ENCODE data around the gene TEAD2.
"Not testable (repeated sequence)": the region's sequence is repeated elsewhere in the genome, so short reads cannot be mapped to it uniquely, and the experiment has no call there.

The TEAD2 gene

DNA sequence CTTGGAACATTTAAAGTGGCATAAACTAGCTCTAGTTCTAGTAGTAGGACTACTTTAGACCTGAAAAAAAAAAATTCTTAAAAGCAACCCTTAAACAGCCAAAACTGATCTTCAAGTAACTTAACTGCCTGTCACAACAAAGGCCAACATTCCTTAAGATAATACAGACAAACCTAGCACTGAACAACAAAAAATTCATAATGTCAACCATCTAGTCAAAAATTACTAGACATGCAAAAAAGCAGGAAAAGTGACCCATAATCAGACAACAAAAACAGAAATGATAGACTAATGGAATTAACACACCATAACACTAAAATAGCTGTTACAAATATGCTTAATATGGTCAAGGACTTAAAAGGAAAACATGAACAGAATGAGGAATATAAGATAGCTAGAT is 43.9 kb downstream of the TEAD2 start:
- TF ChIP-seq, protein P1, sequence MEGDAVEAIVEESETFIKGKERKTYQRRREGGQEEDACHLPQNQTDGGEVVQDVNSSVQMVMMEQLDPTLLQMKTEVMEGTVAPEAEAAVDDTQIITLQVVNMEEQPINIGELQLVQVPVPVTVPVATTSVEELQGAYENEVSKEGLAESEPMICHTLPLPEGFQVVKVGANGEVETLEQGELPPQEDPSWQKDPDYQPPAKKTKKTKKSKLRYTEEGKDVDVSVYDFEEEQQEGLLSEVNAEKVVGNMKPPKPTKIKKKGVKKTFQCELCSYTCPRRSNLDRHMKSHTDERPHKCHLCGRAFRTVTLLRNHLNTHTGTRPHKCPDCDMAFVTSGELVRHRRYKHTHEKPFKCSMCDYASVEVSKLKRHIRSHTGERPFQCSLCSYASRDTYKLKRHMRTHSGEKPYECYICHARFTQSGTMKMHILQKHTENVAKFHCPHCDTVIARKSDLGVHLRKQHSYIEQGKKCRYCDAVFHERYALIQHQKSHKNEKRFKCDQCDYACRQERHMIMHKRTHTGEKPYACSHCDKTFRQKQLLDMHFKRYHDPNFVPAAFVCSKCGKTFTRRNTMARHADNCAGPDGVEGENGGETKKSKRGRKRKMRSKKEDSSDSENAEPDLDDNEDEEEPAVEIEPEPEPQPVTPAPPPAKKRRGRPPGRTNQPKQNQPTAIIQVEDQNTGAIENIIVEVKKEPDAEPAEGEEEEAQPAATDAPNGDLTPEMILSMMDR (IDR thresholded peaks at IDR 0.05; ENCODE audit: low read depth, low read length) = no peak
- DNase-seq = no peak
- Histone ChIP-seq H3K9me3 (no peaks in the 10 kb centered on the region), H3K27me3 (no peaks in the 10 kb centered on the region), H3K36me3 (no peaks in the 10 kb centered on the region), H3K4me3 (ENCODE audit: low read depth, low read length) (no peak overlapping the region), H3K4me1 (no peaks in the 10 kb centered on the region)

DNA sequence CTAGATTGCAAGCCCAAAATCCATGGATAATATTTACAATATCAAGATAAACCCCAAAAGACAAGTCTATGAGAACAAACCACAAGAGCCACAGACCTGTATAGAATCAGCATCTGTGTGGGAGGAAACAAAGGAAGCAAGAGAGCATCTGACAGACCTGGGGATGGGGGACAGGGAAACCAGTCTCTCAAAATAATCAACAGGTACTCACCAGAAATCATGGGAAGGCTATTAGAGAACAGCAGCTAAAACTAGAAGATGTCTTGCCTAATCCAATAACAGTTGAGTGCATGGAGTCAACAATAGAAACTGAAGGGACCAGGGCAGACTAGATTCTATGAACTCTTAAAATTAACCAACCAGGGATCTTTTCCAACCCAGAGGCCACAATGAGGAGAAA is 45.9 kb downstream of the TEAD2 start:
- Histone ChIP-seq H3K4me1 (no peaks in the 10 kb centered on the region), H3K9me3 (no peaks in the 10 kb centered on the region), H3K4me3 (ENCODE audit: low read depth, low read length) (no peak overlapping the region), H3K27me3 (peaks cover 4% of the 10 kb centered on the region; the same call in 1 of the 2 replicates), H3K36me3 (no peaks in the 10 kb centered on the region)
- TF ChIP-seq, protein P1 (IDR thresholded peaks at IDR 0.05; ENCODE audit: low read depth, low read length) = no peak
- no peak for DNase-seq

DNA sequence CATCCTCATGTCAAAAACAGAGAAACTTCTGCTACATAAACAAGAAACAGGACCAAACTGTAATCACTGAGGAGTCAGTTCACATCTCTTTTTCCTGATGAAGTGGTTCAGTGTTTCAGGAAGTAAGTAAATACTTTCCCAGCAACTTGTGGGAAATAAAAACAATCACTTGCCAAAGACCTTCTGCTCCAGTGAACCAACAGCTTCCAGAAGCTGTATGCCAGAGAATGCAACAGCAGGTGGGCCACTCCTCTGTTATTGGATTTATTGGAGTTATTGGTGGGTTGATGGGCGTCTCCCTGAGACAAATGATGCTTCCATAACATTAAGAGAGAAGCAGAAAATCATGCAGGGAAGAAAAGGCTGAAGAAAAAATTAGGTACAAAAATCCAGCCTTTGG is 47.1 kb downstream of the TEAD2 start:
- no peak overlapping the region for H3K4me3 ChIP-seq (ENCODE audit: low read depth, low read length)
- no peak for DNase-seq
- no peaks in the 10 kb centered on the region for H3K9me3 ChIP-seq
- H3K36me3 ChIP-seq = no peaks in the 10 kb centered on the region
- no peaks in the 10 kb centered on the region for H3K4me1 ChIP-seq
- TF ChIP-seq, protein P1 (IDR thresholded peaks at IDR 0.05; ENCODE audit: low read depth, low read length) = no peak
- H3K27me3 ChIP-seq = peaks cover 4% of the 10 kb centered on the region; the same call in 1 of the 2 replicates

DNA sequence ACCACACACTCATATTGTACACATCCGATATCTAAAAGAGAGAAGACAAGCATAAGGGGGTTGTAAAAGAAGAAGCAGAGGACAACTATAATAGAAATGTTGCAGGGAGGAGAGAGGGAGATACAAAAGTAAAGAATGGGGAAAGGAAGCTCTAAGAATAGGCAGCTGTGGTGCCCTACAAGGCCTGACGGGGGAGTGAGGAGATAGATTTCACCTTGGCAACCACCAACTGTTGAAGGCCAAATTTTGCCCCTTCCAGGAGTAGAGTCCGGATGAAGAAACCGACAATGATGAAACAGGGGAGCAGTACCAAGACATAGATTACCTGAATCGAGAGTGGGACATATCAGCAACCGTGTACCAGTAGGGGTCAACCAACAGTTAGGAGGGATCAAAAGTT is 53.1 kb downstream of the TEAD2 start:
- H3K9me3 ChIP-seq = no peaks in the 10 kb centered on the region
- no peak overlapping the region for H3K4me3 ChIP-seq (ENCODE audit: low read depth, low read length)
- no peaks in the 10 kb centered on the region for H3K4me1 ChIP-seq
- TF ChIP-seq, protein P1 (IDR thresholded peaks at IDR 0.05; ENCODE audit: low read depth, low read length) = no peak
- DNase-seq = no peak
- H3K36me3 ChIP-seq = no peaks in the 10 kb centered on the region
- peaks cover 7% of the 10 kb centered on the region; the same call in 1 of the 2 replicates for H3K27me3 ChIP-seq

DNA sequence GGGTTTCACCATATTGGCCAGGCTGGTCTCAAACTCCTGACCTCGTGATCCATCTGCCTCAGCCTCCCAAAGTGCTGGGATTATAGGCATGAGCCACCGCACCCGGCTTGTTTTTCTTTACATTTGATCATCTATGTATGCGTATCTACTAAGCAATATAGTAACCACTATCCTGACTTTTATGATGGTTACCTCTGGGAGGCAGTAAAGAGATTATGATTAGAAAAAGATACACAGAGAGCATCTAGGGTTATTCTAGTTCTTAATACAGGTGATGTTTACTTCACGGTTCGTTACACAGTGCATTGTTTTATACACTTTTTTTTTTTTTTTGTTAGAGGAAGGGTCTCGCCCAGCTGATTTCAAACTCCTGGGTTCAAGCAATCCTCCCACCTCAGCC is 55.5 kb downstream of the TEAD2 start:
- DNase-seq; H3K9me3 ChIP-seq; H3K27me3 ChIP-seq; H3K36me3 ChIP-seq; H3K4me3 ChIP-seq (ENCODE audit: low read depth, low read length); H3K4me1 ChIP-seq: not testable (repeated sequence)

DNA sequence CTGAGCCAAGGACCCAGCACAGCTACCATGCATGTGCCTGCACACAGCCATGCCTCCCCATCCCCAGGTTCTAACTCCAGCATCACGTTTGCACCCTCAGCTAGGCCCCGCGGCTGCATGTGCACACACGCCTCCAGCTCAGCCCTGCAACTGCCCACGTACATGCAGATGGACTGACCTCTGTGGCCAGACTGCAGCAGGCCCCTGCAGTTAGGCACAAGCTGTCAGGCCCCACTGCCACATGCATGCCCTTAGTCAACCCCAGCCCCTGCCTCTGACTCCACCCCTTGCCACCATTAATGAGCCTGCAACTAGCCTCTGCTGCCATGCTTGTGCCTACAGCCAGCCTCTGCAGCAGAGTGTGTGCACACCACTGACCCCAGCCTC is 60.4 kb downstream of the TEAD2 start:
- TF ChIP-seq, protein P1 (IDR thresholded peaks at IDR 0.05; ENCODE audit: low read depth, low read length) = no peak
- no peak for DNase-seq

More for the DNA sequence above, 60.4 kb downstream of the TEAD2 start:
- no peaks in the 10 kb centered on the region for H3K9me3 ChIP-seq
- H3K4me3 ChIP-seq (ENCODE audit: low read depth, low read length) = no peak overlapping the region
- 0 out of 2 replicates have a peak, but pooled peaks cover 2% of the 10 kb centered on the region for H3K27me3 ChIP-seq
- H3K36me3 ChIP-seq = no peaks in the 10 kb centered on the region
- H3K4me1 ChIP-seq = no peaks in the 10 kb centered on the region
